ENCODE measurements around the gene AKAP8L.

- TF ChIP-seq CTCF (IDR thresholded peaks at IDR 0.05; ENCODE audit: low read depth, low read length) (no peak), POLR2A (IDR thresholded peaks at IDR 0.05; ENCODE audit: extremely low read depth, insufficient read length) (peak; percentile 49), MAX (IDR thresholded peaks at IDR 0.05; ENCODE audit: low read depth, low read length) (peak; percentile 52)
Measured at GRCh38 chr19:15379083-15379998, 39.4 kb downstream of the AKAP8L start, which contains the start of gene AKAP8.

Data from NB4 (cell line).